Jurkat, Clone E6-1 (cell line): Measurements from ENCODE around the gene ZNF444.
"Not testable (repeated sequence)": the region's sequence is repeated elsewhere in the genome, so short reads cannot be mapped to it uniquely, and the experiment has no call there.

Source experiments
- DNase-seq: peaks from one replicate; pipeline ENCODE4 v3.0.0-alpha.2; 2011; ENCODE audit warnings: low read depth, low spot score
- H3K4me3 ChIP-seq: 2 replicates; pipeline ENCODE4 v1.5.1; 2011; ENCODE audit warnings: mild to moderate bottlenecking, low read length, control low read depth, moderate library complexity

Gene ZNF444

DNA sequence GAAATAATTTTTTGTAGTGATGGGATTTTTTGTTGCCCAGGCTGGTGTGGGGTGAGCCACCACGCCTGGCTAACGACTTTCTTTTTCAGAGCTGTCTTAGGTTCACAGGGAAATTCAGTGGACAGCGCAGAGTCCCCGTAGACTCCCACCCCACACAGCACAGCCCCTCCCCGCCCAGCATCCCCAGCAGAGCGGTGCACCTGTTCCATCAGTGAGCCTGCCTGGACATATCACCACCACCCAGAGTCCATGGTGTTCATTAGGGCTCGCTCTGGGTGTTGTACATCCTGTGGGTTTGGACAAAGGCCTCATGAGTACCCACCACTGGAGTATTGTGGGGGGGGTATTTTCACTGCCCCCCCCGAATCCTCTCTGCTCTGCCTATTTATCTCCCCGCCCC, 68.9 kb downstream of the ZNF444 start:
- not testable (repeated sequence) for H3K4me3 ChIP-seq, DNase-seq
